ENCODE results near the gene VEZT.

Gene VEZT

GRCh38 chr12:95200128-95200894, 17.3 kb upstream of the VEZT start:
- Histone ChIP-seq H3K27me3 (ENCODE audit: insufficient read depth, low read depth) (no peaks in the 10 kb centered on the region), H3K36me3 (ENCODE audit: insufficient read depth) (no peaks in the 10 kb centered on the region), H2AFZ (ENCODE audit: low read depth) (no peak overlapping the region), H3K4me3 (IDR thresholded peaks at IDR 0.05; ENCODE audit: insufficient read depth, low read depth, low read length) (no peak overlapping the region), H3K9ac (no peak overlapping the region), H3K4me2 (no peak overlapping the region), H3K4me1 (ENCODE audit: low read depth, poor library complexity, severe bottlenecking) (no peaks in the 10 kb centered on the region), H4K20me1 (ENCODE audit: insufficient read depth) (no peaks in the 10 kb centered on the region), H3K27ac (no peak overlapping the region), H3K79me2 (ENCODE audit: insufficient read depth, low read depth) (no peaks in the 10 kb centered on the region)
- TF ChIP-seq CTCF (conservative IDR thresholded peaks at IDR 0.05; ENCODE audit: low read depth, low read length) = no peak

GRCh38 chr12:95201056-95201670, 16.4 kb upstream of the VEZT start:
- TF ChIP-seq CTCF (conservative IDR thresholded peaks at IDR 0.05; ENCODE audit: low read depth, low read length) = no peak
- H3K4me2 ChIP-seq = no peak overlapping the region
- H3K4me1 ChIP-seq (ENCODE audit: low read depth, poor library complexity, severe bottlenecking) = no peaks in the 10 kb centered on the region
- no peak overlapping the region for H3K27ac ChIP-seq
- no peaks in the 10 kb centered on the region for H3K36me3 ChIP-seq (ENCODE audit: insufficient read depth)
- H3K79me2 ChIP-seq (ENCODE audit: insufficient read depth, low read depth) = no peaks in the 10 kb centered on the region
- no peak overlapping the region for H2AFZ ChIP-seq (ENCODE audit: low read depth)
- no peak overlapping the region for H3K4me3 ChIP-seq (IDR thresholded peaks at IDR 0.05; ENCODE audit: insufficient read depth, low read depth, low read length)
- H3K9ac ChIP-seq = no peak overlapping the region
- H3K27me3 ChIP-seq (ENCODE audit: insufficient read depth, low read depth) = no peaks in the 10 kb centered on the region
- no peaks in the 10 kb centered on the region for H4K20me1 ChIP-seq (ENCODE audit: insufficient read depth)

GRCh38 chr12:95202691-95203486, 14.7 kb upstream of the VEZT start:
- Histone ChIP-seq H2AFZ (ENCODE audit: low read depth) (no peak overlapping the region), H4K20me1 (ENCODE audit: insufficient read depth) (no peaks in the 10 kb centered on the region), H3K9ac (no peak overlapping the region), H3K27ac (no peak overlapping the region), H3K79me2 (ENCODE audit: insufficient read depth, low read depth) (no peaks in the 10 kb centered on the region), H3K36me3 (ENCODE audit: insufficient read depth) (no peaks in the 10 kb centered on the region), H3K4me2 (no peak overlapping the region), H3K4me3 (IDR thresholded peaks at IDR 0.05; ENCODE audit: insufficient read depth, low read depth, low read length) (no peak overlapping the region), H3K27me3 (ENCODE audit: insufficient read depth, low read depth) (no peaks in the 10 kb centered on the region), H3K4me1 (ENCODE audit: low read depth, poor library complexity, severe bottlenecking) (no peaks in the 10 kb centered on the region)
- TF ChIP-seq CTCF (conservative IDR thresholded peaks at IDR 0.05; ENCODE audit: low read depth, low read length) = no peak

GRCh38 chr12:95203487-95204030, 14.0 kb upstream of the VEZT start:
- Histone ChIP-seq H3K36me3 (ENCODE audit: insufficient read depth) (no peaks in the 10 kb centered on the region), H3K79me2 (ENCODE audit: insufficient read depth, low read depth) (no peaks in the 10 kb centered on the region), H2AFZ (ENCODE audit: low read depth) (no peak overlapping the region), H3K4me1 (ENCODE audit: low read depth, poor library complexity, severe bottlenecking) (no peaks in the 10 kb centered on the region), H3K4me3 (IDR thresholded peaks at IDR 0.05; ENCODE audit: insufficient read depth, low read depth, low read length) (no peak overlapping the region), H3K27me3 (ENCODE audit: insufficient read depth, low read depth) (no peaks in the 10 kb centered on the region), H4K20me1 (ENCODE audit: insufficient read depth) (no peaks in the 10 kb centered on the region), H3K9ac (no peak overlapping the region), H3K27ac (no peak overlapping the region), H3K4me2 (no peak overlapping the region)
- no peak for TF ChIP-seq CTCF (conservative IDR thresholded peaks at IDR 0.05; ENCODE audit: low read depth, low read length)
